PC-3 (cell line): ENCODE results near the gene SYNGR2. TPM values are rescaled to one million over a fixed set of nuclear protein-coding genes. Genes with fewer than 3 reads are reported as not detected.

ENCODE experiments used
- ATAC-seq: fragments of 200-7000 bp; cut with Tn5 transposase; 2 replicates; pipeline ENCODE4 v1.9.1; 2020; ENCODE audit warnings: mild to moderate bottlenecking, moderate library complexity
- BruUV-seq: library from RNA; stranded (reverse); fragments of 400-500 nt; replicated peaks from 2 replicates; lab custom pipeline; 2021; lab: Mats Ljungman, UMichigan
- CTCF ChIA-PET: fragments of 300-600 bp; sonication (Branson Sonifier 250); formaldehyde crosslinking; loops from one replicate; lab custom pipeline; 2022; ENCODE audit warnings: antibody characterized with exemption; lab: Charles Lee
- POLR2A ChIA-PET: fragments of 300-600 bp; sonication (Branson Sonifier 250); formaldehyde crosslinking; loops from one replicate; lab custom pipeline; 2022; ENCODE audit warnings: antibody characterized with exemption; ENCODE audit not compliant: unreplicated experiment; lab: Charles Lee
- DNase-seq: peaks from one replicate; pipeline ENCODE4 v3.0.0-alpha.2; 2015
- H2AFZ ChIP-seq: fragments of 300-600 bp; sonication (generic); 2 replicates; pipeline ENCODE4 v1.6.0; 2016; ENCODE audit warnings: antibody characterized with exemption, low read length
- H3F3A ChIP-seq: fragments of 300-600 bp; sonication (generic); one replicate; pipeline ENCODE4 v1.6.0; 2017; ENCODE audit warnings: antibody characterized with exemption, low read length, control low read depth, mild to moderate bottlenecking; ENCODE audit not compliant: unreplicated experiment
- H3K27ac ChIP-seq: fragments of 300-600 bp; sonication (generic); 2 replicates; pipeline ENCODE4 v1.5.1; 2016; ENCODE audit warnings: mild to moderate bottlenecking, low read length
- H3K27me3 ChIP-seq: fragments of 300-600 bp; sonication (generic); 2 replicates; pipeline ENCODE4 v1.6.1; 2016; ENCODE audit warnings: low read length, mixed read lengths
- H3K36me3 ChIP-seq: fragments of 300-600 bp; sonication (generic); 2 replicates; pipeline ENCODE4 v1.6.1; 2016; ENCODE audit warnings: low read depth, mixed run types, low read length, mixed read lengths
- H3K4me1 ChIP-seq: fragments of 300-600 bp; sonication (generic); 2 replicates; pipeline ENCODE4 v1.5.1; 2016; ENCODE audit warnings: low read length; ENCODE audit not compliant: insufficient read depth
- H3K4me2 ChIP-seq: fragments of 300-600 bp; sonication (generic); 2 replicates; pipeline ENCODE4 v1.6.0; 2016; ENCODE audit warnings: low read length
- H3K4me3 ChIP-seq: fragments of 300-600 bp; sonication (generic); 2 replicates; pipeline ENCODE4 v1.5.1; 2016; ENCODE audit warnings: mild to moderate bottlenecking, low read length, mixed read lengths
- H3K79me2 ChIP-seq: fragments of 300-600 bp; sonication (generic); 2 replicates; pipeline ENCODE4 v1.6.1; 2017; ENCODE audit warnings: low read length, mixed read lengths
- H3K9ac ChIP-seq: fragments of 300-600 bp; sonication (generic); 2 replicates; pipeline ENCODE4 v1.6.0; 2016; ENCODE audit warnings: mild to moderate bottlenecking, low read length
- H3K9me2 ChIP-seq: fragments of 300-600 bp; sonication (generic); replicated peaks from 2 replicates; pipeline ENCODE4 v1.6.1; 2016; ENCODE audit warnings: mixed run types, low read length, mixed read lengths
- H3K9me3 ChIP-seq: fragments of 300-600 bp; sonication (generic); 2 replicates; pipeline ENCODE4 v1.6.1; 2016; ENCODE audit warnings: low read length, mixed read lengths
- H4K20me1 ChIP-seq: fragments of 300-600 bp; sonication (generic); 2 replicates; pipeline ENCODE4 v1.6.1; 2016; ENCODE audit warnings: low read length, mixed read lengths
- EZH2 ChIP-seq: fragments of 300-600 bp; sonication (generic); IDR thresholded peaks from one replicate; pipeline ENCODE4 v1.6.1; 2017; ENCODE audit warnings: antibody characterized with exemption, mild to moderate bottlenecking, low read length; ENCODE audit not compliant: unreplicated experiment
- EZH2phosphoT487 ChIP-seq: fragments of 300-600 bp; sonication (generic); IDR thresholded peaks from 2 replicates; pipeline ENCODE4 v1.6.1; 2018; ENCODE audit warnings: mild to moderate bottlenecking, antibody characterized with exemption, low read length, borderline replicate concordance
- intact Hi-C: fragments of 100-400 bp; cut with micrococcal nuclease; formaldehyde crosslinking; loops from 2 replicates; pipeline ENCODE4 v1.9.0; 2023
- total RNA-seq: library from RNA; depleted of rRNA; stranded (reverse); fragments of >200 nt; gene quantifications from 2 replicates; pipeline ENCODE4 v1.2.3, GENCODE V29; 2014
- TF ChIP-seq, protein P1 (sequence below): fragments of 300-600 bp; sonication (generic); conservative IDR thresholded peaks from 2 replicates; pipeline ENCODE4 v1.5.1; 2017; ENCODE audit warnings: antibody characterized with exemption, low read depth, mild to moderate bottlenecking, low read length

Gene SYNGR2
- total RNA-seq, 1 experiment from 2014 or later, result 213 TPM

DNA sequence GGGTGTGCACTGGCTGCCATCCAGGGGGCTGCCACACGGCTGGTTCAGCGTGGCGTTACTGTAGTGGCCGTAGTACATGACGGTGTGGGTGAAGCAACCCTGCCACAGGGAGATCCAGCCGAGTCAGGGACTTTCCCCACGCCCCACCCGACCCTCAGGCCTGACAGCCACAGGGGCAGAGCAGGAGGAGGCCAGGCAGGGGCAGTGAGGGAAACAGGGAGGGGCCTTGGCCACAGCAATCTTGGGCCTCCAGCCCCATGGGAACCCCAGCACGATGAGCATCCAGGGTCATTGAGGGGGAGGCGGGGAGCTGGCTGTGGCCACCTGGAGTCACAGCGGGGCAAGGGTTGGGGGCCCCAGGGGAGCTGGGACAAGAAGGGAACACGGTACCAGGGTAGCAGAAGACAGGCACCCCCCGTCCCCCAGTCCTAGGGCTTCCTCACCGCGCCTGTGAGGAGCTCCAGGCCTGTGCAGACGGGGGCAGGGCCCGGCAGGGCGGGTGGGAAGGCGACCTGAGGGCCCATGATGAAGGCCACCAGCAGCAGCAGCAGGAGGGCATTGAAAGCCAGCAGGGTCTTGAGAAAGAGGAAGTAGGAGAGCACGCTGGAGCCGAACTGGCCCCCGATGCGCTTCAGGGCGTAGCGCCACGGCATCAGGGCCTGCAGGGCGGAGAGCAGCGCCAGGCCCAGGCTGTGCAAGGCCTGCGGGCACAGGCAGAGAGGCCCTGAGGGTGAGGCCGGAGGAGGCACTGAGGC is 44.1 kb upstream of the SYNGR2 start:
- ChIA-PET CTCF (no interaction called here), POLR2A (no interaction called here)
- Histone ChIP-seq H3K9me3 (no peaks in the 10 kb centered on the region), H3K4me1 (peaks cover 15% of the 10 kb centered on the region), H3K9ac (no peak overlapping the region), H4K20me1 (no peaks in the 10 kb centered on the region), H3F3A (no peaks in the 10 kb centered on the region), H3K36me3 (peaks cover 18% of the 10 kb centered on the region; the same call in 1 of the 2 replicates), H3K9me2 (no peaks in the 10 kb centered on the region), H3K27ac (no peak overlapping the region), H3K79me2 (peaks cover 23% of the 10 kb centered on the region), H3K4me3 (no peak overlapping the region), H3K4me2 (no peak overlapping the region), H3K27me3 (no peaks in the 10 kb centered on the region), H2AFZ (no peak overlapping the region)
- no peak for TF ChIP-seq EZH2phosphoT487
- TF ChIP-seq EZH2, result no peak
- TF ChIP-seq, protein P1, sequence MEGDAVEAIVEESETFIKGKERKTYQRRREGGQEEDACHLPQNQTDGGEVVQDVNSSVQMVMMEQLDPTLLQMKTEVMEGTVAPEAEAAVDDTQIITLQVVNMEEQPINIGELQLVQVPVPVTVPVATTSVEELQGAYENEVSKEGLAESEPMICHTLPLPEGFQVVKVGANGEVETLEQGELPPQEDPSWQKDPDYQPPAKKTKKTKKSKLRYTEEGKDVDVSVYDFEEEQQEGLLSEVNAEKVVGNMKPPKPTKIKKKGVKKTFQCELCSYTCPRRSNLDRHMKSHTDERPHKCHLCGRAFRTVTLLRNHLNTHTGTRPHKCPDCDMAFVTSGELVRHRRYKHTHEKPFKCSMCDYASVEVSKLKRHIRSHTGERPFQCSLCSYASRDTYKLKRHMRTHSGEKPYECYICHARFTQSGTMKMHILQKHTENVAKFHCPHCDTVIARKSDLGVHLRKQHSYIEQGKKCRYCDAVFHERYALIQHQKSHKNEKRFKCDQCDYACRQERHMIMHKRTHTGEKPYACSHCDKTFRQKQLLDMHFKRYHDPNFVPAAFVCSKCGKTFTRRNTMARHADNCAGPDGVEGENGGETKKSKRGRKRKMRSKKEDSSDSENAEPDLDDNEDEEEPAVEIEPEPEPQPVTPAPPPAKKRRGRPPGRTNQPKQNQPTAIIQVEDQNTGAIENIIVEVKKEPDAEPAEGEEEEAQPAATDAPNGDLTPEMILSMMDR, result no peak
- intact Hi-C loops, result no loop called here
- ATAC-seq (no peak), DNase-seq (no peak)
- BruUV-seq, result no TSS peak

DNA sequence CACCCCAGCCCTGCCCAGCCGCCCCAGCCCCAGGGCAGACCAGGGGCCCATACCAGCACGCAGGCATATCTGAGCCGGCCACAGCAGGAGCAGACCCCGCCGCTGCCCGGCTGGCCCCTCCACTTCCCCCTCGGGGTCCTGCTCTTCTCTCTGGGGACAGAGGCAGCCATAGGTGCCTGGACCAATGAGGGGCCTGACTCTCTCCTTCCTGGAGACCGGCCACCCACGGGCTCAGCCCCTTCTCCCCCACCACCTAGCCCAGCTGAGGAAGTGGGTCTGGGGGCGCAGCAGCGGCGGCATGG is 43.6 kb upstream of the SYNGR2 start:
- no peaks in the 10 kb centered on the region for H3F3A ChIP-seq
- no peak for ATAC-seq
- H4K20me1 ChIP-seq, result no peaks in the 10 kb centered on the region
- no peak overlapping the region for H3K9ac ChIP-seq
- intact Hi-C loops, result no loop called here
- H2AFZ ChIP-seq, result no peak overlapping the region
- H3K27ac ChIP-seq, result no peak overlapping the region
- no peaks in the 10 kb centered on the region for H3K9me2 ChIP-seq
- H3K4me2 ChIP-seq, result no peak overlapping the region
- H3K36me3 ChIP-seq, result peaks cover 18% of the 10 kb centered on the region; the same call in 1 of the 2 replicates
- no peak overlapping the region for H3K4me3 ChIP-seq
- H3K9me3 ChIP-seq, result no peaks in the 10 kb centered on the region
- CTCF ChIA-PET, result no interaction called here
- H3K27me3 ChIP-seq, result no peaks in the 10 kb centered on the region
- TF ChIP-seq EZH2 (no peak), EZH2phosphoT487 (no peak)
- TF ChIP-seq, protein P1, result no peak
- DNase-seq, result no peak
- POLR2A ChIA-PET, result no interaction called here
- BruUV-seq, result no TSS peak
- H3K79me2 ChIP-seq, result peaks cover 23% of the 10 kb centered on the region
- H3K4me1 ChIP-seq, result peaks cover 18% of the 10 kb centered on the region

DNA sequence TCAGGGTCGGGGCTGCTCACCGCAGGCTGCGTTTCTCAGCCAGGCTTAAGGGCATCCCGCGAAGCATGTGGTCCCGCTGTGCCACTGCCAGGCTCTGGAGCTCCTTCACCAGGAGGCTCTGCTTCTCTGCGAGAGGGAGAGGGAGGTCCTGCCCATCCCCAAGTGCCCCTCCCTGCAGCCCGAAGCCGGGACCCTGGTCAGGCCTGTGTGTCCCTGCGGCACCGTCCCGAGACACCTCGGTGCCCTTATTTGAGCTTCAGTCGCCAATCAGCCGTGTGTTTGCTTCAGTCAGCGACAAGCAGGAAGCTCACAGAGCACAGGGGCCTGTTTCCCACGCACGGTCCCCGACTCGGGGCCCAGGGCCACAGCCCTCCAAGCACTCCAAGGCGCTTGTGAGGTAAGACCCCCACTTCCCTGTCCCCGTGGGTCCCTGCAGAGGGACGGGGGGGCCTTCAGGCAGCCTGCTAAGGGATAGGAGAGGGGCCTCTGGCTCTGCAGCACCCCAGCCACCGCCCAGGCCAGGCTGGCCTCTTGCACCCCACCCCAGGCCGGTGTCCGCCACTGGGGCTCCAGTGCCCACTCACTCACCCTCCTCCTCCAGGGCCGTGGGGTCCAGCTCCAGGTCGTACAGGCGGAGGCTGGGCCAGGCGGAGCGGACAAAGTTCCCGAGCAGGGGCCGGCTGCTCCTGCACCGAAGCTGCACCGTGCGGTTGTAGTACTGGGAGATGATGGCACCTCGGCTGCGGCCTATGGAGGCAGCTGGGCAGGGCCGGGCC is 43.1 kb upstream of the SYNGR2 start:
- POLR2A ChIA-PET, result no interaction called here

More for the DNA sequence above, 43.1 kb upstream of the SYNGR2 start:
- no peaks in the 10 kb centered on the region for H3K9me3 ChIP-seq
- no peak for TF ChIP-seq EZH2phosphoT487
- no peak for TF ChIP-seq EZH2
- TF ChIP-seq, protein P1, result no peak
- H3F3A ChIP-seq, result no peaks in the 10 kb centered on the region
- peaks cover 18% of the 10 kb centered on the region; the same call in 1 of the 2 replicates for H3K36me3 ChIP-seq
- DNase-seq (no peak), ATAC-seq (no peak)
- no peaks in the 10 kb centered on the region for H4K20me1 ChIP-seq
- intact Hi-C loops, result no loop called here
- CTCF ChIA-PET, result no interaction called here
- no peak overlapping the region for H3K4me2 ChIP-seq
- H3K27me3 ChIP-seq, result no peaks in the 10 kb centered on the region
- H3K79me2 ChIP-seq, result peaks cover 23% of the 10 kb centered on the region
- no peak overlapping the region for H3K4me3 ChIP-seq
- no peak overlapping the region for H3K27ac ChIP-seq
- H2AFZ ChIP-seq, result no peak overlapping the region
- peaks cover 18% of the 10 kb centered on the region for H3K4me1 ChIP-seq
- H3K9me2 ChIP-seq, result no peaks in the 10 kb centered on the region
- H3K9ac ChIP-seq, result no peak overlapping the region
- no TSS peak for BruUV-seq
